ENCODE results near the gene ZNF335.

GRCh38 chr20:45951925-45952834 is 19.8 kb downstream of the ZNF335 start:
- TF ChIP-seq CTCF (IDR thresholded peaks at IDR 0.05; ENCODE audit: borderline replicate concordance, extremely low read depth, low read length, poor library complexity, severe bottlenecking) (no peak), EZH2 (IDR thresholded peaks at IDR 0.05; ENCODE audit: borderline replicate concordance, low read depth, low read length, severe bottlenecking) (no peak)

Measured in DND-41 (cell line).